ENCODE measurements around the gene ZNF398.

ZNF398 gene

GRCh38 chr7:149228831-149229471 is 81.7 kb downstream of the ZNF398 start:
- in situ Hi-C loops (cut with HindIII; ENCODE audit: low sequenced_read_pairs) = no loop called here
- no peak for DNase-seq (ENCODE audit: low read depth)
- H3K4me3 ChIP-seq (ENCODE audit: low read depth, low read length) = no peak overlapping the region
- TF ChIP-seq, protein P1, sequence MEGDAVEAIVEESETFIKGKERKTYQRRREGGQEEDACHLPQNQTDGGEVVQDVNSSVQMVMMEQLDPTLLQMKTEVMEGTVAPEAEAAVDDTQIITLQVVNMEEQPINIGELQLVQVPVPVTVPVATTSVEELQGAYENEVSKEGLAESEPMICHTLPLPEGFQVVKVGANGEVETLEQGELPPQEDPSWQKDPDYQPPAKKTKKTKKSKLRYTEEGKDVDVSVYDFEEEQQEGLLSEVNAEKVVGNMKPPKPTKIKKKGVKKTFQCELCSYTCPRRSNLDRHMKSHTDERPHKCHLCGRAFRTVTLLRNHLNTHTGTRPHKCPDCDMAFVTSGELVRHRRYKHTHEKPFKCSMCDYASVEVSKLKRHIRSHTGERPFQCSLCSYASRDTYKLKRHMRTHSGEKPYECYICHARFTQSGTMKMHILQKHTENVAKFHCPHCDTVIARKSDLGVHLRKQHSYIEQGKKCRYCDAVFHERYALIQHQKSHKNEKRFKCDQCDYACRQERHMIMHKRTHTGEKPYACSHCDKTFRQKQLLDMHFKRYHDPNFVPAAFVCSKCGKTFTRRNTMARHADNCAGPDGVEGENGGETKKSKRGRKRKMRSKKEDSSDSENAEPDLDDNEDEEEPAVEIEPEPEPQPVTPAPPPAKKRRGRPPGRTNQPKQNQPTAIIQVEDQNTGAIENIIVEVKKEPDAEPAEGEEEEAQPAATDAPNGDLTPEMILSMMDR (IDR thresholded peaks at IDR 0.05; ENCODE audit: low read depth, low read length, missing control alignments) = no peak

DNA sequence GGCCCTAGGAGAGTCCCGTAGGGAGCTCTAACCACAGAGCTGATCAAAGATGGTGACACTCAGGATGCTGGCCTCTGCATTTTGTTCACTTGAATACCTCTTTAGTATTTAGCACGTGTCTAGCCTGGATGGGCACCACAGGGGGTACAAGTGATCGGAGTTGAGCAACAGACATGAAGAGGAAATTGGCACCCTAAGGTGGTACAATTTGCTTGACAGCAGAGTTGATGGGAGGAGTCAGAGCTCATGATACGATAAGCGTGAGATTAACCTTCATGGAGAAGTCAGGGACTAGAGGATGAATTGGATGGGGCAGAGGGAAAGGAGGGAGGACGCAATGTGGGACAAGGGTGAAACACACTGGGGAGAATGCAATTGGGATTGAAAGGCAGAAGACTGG is 82.3 kb downstream of the ZNF398 start:
- TF ChIP-seq, protein P1 (IDR thresholded peaks at IDR 0.05; ENCODE audit: low read depth, low read length, missing control alignments) = no peak
- DNase-seq (ENCODE audit: low read depth) = no peak
- H3K4me3 ChIP-seq (ENCODE audit: low read depth, low read length) = no peak overlapping the region
- in situ Hi-C loops (cut with HindIII; ENCODE audit: low sequenced_read_pairs) = no loop called here

DNA sequence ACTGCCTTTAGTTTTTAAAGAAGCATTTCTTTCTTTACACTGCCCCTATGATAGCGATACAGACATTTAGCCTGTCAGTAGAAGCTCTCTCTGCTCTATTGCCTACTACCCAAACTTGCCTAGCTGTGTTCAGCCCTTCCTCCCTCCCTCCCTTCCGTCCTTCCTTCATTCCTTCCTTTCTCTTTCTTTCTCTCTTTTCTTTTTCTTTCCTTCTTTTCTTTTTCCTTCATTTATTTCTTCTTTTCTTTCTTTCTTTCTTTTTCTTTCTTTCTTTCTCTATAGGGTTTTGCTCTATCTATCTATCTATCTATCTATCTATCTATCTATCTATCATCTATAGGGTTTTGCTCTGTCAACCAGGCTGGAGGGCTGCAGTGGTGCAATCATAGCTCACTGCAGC is 85.1 kb downstream of the ZNF398 start:
- no peak overlapping the region for H3K4me3 ChIP-seq (ENCODE audit: low read depth, low read length)
- TF ChIP-seq, protein P1 (IDR thresholded peaks at IDR 0.05; ENCODE audit: low read depth, low read length, missing control alignments) = no peak
- DNase-seq (ENCODE audit: low read depth) = no peak
- in situ Hi-C loops (cut with HindIII; ENCODE audit: low sequenced_read_pairs) = no loop called here

All from astrocyte of the cerebellum (primary cell).